LHCN-M2 (cell line): ENCODE results near the gene GUCA1A. TPM values are rescaled to one million over a fixed set of nuclear protein-coding genes. Genes with fewer than 3 reads are reported as not detected.
"Not testable (repeated sequence)": the region's sequence is repeated elsewhere in the genome, so short reads cannot be mapped to it uniquely, and the experiment has no call there.

Source experiments
- DNase-seq: peaks from one replicate; pipeline ENCODE4 v3.0.0-alpha.2; 2012; ENCODE audit warnings: low read depth
- total RNA-seq: library from RNA; depleted of rRNA; stranded (reverse); fragments of >200 nt; gene quantifications from 2 replicates; pipeline ENCODE4 v1.2.3, GENCODE V29; 2014

GUCA1A gene
- total RNA-seq, 1 experiment from 2014 or later = not detected

- DNase-seq = no peak
These were observed 2.7 kb downstream of the GUCA1A start for GRCh38 chr6:42175860-42176259.

DNA sequence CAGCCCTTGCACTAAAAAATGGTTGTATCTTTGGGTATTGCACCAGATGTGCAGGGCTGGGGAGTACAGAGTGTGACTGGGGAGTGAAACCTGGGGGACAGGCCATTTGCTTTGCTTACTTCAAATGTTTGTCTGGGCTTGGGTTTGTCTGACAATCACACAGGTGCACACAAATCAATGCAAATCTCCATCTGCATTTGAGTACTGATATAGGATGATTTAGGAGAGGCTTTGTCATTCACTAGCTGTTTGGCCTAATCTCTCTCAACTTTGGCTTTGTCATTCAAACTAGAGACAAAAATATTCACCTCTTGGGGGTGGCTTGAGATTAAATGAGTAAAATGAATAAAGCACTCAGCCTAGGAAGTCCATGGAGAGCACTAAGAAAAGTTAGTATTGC, 3.8 kb downstream of the GUCA1A start:
- DNase-seq = no peak

GRCh38 chr6:42177514-42178364, 4.6 kb downstream of the GUCA1A start:
- DNase-seq = no peak

DNA sequence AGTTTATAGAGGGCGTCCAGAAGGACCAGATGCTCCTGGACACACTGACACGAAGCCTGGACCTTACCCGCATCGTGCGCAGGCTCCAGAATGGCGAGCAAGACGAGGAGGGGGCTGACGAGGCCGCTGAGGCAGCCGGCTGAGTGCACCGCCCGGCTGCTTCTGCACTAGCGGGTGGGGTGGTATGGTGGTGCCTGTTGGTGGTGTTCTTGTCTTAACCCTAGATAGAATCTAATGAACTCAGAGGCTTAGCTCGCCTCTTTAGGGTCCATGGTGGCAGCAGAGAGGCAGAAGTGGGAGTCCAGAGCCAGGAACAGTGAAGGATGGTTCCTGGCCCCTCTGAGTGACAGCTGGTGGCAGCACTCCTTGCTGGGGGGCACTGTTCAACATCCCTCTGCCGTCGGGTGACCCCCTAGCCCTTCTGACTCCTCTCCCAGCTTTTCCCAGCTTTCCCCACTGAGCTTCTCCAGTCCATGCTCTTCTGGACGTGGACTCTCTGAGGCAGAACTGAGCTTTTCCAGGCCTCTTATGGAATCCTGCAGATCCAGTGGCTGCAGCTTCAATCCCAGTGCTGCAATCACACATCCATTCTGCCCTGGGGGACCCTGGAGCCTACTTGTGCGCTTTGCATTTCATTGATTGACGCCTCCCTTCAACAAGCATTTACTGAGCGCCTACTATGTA, 6.2 kb downstream of the GUCA1A start:
- no peak for DNase-seq

DNA sequence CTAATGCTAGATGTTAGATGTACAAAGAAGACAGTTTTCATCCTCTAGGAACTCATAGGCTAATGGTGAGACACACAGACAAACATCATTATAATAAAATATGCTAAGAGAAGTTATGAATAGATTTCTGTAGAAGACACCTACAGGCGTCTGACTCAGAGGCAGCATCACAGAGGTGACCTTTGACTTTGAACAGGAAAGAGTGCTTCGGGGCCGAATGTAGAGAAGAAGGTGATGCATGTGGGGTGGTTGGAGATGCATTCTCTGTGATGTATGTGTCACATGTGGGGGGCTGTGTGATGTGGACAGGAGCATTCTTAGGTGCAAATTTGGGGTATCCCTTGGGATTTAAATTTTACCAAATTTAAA, 6.8 kb downstream of the GUCA1A start:
- no peak for DNase-seq

DNA sequence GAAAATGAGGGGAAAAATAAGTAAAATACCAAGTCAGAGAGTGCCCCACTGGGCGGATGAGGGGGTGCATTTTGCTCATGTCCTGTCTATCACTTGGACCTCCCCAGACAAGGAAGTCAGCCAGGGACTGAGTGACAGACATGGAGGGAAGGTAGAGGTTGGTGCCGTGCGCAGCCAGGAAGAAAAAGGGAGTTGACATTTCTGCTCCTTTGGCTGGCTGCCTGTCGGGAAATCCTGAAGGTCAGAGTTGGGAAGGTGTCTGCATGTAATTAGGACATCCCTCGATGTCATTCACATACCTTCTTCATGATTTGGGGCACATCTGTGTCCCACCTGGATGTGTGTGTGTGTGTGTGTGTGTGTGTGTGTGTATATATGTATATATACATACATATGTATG, 8.9 kb downstream of the GUCA1A start:
- no peak for DNase-seq

- no peak for DNase-seq
These were observed 11.3 kb downstream of the GUCA1A start for GRCh38 chr6:42184475-42184874.

- DNase-seq = no peak
These were observed 12.4 kb downstream of the GUCA1A start for GRCh38 chr6:42185597-42185996.

DNA sequence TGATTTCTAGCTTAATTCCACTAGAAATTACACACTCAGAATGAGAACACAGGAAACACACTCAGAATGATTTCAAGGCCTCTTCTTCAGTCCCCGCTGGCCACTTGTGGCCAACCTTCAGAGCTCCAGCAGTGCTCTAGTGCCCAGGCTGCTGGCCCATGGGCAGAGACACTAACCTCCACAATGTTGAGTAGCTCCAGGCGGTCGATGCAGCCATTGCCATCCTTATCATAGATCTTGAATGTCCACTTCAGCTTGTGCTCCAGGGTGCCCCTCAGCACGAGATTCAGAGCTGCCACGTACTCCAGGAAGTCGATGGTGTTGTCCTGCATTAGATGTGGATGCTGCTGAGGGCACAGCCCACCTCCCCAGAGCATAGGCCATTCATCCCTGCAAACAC, 15.2 kb downstream of the GUCA1A start:
- DNase-seq = no peak

GRCh38 chr6:42190554-42191183, 17.5 kb downstream of the GUCA1A start:
- peak; percentile 78 for DNase-seq

DNA sequence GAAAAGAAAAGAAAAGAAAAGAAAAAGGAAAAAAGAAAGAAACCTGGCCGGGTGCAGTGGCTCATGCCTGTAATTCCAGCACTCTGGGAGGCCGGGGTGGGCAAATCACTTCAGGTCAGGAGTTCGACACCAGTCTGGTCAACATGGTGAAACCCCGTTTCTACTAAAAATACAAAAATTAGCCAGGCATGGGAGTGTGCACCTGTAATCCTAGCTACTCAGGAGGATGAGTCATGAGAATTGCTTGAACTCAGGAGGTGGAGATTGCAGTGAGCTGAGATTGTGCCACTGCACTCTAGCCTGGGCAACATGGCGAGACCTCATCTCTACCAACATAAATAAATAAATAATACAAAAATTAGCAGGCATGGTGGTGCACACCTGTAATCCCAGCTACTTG, 19.2 kb downstream of the GUCA1A start:
- DNase-seq = not testable (repeated sequence)

DNA sequence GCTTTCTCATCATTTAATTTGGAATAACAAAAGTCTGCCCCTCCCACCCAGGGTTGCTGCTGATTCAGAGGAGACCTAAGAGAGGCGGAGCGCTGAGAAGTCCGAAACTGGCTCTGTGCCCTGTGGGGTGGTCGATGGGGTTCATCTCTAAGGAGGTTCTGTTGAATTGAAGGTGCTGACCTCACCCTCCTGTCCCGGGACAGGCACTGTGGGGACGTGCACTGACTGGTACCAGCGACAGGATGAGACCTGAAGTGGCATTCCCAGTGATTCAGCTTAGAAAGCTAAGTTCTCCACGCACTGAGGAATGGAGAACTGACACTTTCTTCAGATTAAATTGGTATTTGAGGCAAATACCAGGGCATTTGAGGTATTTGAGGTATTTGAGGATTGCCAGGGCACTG, 20.3 kb downstream of the GUCA1A start:
- no peak for DNase-seq

GRCh38 chr6:42194056-42194455, 20.9 kb downstream of the GUCA1A start:
- DNase-seq = no peak

DNA sequence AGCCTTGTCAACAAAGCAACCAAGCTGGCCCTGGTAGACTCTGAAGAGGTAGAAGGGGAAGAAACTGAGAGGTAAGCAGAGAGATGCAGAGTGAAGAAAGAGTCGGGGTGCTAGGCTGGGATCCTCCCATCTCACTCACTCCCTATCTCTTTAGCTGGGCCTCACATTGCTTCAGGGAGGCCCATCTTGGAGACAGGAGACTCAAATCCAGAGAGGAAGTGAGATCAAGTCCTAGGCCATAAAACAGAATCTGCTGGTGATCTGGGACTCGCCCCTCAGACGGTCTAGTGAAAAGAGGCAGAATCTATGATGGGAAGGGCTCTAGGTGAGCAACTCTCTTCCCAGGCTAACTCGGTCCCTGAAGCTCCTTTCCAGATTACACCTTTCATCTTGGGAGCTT, 22.3 kb downstream of the GUCA1A start:
- no peak for DNase-seq

DNA sequence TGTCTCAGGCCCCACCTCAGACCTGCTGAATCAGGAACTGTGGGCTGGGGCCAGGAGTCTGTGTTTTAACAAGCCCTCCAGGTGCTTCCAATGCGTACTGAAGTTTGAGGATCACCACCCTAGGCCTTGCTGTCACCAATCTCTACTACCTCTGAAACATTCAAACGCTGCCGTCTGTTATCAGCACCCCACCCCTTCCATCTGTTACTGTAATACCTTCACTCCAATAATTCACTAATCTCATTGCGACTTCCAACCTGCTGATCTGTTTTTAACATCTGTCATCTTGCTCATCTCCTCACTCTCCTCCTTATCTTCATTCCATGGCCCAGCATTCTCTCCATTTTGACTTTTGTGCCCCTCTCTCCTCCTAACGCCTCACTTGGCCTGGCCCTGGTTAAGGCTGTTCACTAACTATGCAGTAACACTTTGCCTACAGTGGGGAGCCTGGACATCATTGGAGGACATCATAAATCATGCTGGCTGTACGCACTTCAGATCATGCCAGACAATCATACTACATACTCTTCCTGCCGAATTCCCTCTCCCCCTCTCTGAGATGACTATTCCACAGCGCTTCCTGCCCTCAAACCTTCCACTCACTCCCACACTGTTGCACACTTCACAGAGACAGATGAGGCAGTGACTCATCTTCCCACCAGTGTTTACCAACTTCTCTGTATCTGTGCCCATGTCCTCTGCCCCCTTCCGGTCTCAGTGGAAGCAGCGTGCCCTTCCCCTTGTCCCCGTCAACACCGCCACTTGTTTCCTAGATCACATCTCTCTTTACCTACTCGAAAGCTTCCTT, 24.6 kb downstream of the GUCA1A start:
- peak; percentile 80 for DNase-seq

- peak; percentile 64 for DNase-seq
These were observed 26.2 kb downstream of the GUCA1A start for GRCh38 chr6:42199106-42199981.

DNA sequence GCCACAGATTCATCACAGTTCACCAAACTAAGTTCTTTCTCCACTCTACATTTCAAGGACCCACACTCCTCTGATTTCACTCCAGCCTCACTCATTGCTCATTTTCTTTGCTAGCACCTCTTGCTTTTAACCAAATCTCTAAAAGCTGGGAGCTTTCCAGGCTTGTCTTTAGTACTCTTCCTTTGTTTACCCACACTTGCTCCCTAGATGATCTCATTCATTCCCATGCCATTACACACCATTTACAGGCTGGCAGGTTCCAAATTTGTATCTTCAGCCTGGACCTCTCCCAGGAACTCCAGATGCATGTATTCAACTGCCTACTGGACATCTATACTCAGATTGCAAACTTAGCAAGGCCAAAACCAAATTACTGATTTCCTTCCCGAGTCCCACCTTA, 26.9 kb downstream of the GUCA1A start:
- DNase-seq = peak; percentile 84

DNA sequence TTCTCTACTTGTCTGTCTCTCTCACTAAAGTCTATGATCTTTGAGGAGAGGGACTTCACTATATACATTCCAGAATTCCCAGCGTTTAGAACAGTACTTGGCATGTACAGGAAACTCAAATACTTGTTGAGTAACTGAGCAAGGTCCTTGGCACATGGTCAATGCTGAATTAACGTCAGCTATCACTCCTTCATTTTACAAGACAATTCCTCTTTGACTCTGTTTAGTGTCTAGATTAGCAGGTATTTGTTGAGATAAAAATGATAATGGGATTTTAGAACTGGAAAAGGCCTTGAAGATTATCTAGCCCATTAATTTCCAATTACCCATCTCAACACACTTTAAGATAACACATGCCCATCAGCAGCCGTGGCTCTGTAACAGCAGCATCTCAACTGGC, 28.2 kb downstream of the GUCA1A start:
- no peak for DNase-seq

GRCh38 chr6:42202131-42202915, 29.2 kb downstream of the GUCA1A start:
- DNase-seq = not testable (repeated sequence)

- DNase-seq = no peak
These were observed 30.0 kb downstream of the GUCA1A start for GRCh38 chr6:42203183-42203582.
